ENCODE data around the gene EXOSC7. TPM values are rescaled to one million over a fixed set of nuclear protein-coding genes. Genes with fewer than 3 reads are reported as not detected.
"Not testable (repeated sequence)": the region's sequence is repeated elsewhere in the genome, so short reads cannot be mapped to it uniquely, and the experiment has no call there.

Gene EXOSC7
- total RNA-seq, 2 donors from 2014 or later: 38.9 to 52.5 TPM

DNA sequence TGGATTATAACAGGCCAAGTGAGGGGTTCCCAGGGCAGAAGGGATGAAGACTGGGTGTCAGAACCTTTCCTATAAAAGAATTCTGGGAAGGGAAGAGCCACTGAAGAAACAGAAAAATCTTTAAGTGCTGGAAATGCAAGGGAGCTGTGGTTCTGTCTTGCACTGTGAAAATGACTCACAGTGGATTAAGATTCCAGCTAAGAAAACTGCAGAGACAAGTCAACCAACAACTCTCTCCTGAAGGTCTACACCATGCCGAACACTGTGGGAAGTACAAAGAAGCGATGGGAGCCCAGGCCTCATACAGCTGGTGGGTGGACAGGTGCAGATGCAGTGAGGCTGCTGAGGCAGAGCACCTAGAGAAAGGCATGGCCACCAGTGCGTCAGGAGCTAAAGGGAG, 27.8 kb upstream of the EXOSC7 start:
- peaks cover 18% of the 10 kb centered on the region for H3K36me3 ChIP-seq
- no peaks in the 10 kb centered on the region for H3K27me3 ChIP-seq
- no peak overlapping the region for H3K4me3 ChIP-seq
- TF ChIP-seq, protein P1, sequence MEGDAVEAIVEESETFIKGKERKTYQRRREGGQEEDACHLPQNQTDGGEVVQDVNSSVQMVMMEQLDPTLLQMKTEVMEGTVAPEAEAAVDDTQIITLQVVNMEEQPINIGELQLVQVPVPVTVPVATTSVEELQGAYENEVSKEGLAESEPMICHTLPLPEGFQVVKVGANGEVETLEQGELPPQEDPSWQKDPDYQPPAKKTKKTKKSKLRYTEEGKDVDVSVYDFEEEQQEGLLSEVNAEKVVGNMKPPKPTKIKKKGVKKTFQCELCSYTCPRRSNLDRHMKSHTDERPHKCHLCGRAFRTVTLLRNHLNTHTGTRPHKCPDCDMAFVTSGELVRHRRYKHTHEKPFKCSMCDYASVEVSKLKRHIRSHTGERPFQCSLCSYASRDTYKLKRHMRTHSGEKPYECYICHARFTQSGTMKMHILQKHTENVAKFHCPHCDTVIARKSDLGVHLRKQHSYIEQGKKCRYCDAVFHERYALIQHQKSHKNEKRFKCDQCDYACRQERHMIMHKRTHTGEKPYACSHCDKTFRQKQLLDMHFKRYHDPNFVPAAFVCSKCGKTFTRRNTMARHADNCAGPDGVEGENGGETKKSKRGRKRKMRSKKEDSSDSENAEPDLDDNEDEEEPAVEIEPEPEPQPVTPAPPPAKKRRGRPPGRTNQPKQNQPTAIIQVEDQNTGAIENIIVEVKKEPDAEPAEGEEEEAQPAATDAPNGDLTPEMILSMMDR (IDR thresholded peaks at IDR 0.05): no peak
- H3K9me3 ChIP-seq: no peaks in the 10 kb centered on the region
- H3K27ac ChIP-seq: no peak overlapping the region
- H3K4me1 ChIP-seq: no peaks in the 10 kb centered on the region
- no peak for DNase-seq (ENCODE audit: low spot score)

DNA sequence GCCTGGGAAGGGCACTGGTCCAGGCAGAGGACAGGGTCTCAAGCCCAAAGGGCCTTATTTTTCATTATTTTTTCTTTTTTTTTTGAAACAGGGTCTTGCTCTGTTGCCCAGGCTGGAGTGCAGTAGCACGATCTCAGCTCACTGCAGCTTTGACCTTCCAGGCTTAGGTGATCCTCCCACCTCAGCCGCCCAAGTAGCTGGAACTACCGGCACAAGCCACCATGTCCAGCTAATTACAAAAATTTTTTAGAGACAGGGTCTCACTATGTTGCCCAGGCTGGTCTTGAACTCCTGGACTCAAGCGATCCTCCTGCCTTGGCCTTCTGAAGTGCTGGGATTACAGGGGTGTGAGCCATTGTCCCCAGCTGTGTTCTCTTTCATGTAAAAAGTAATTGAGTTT, 26.3 kb upstream of the EXOSC7 start:
- not testable (repeated sequence) for H3K4me3 ChIP-seq; DNase-seq (ENCODE audit: low spot score); H3K4me1 ChIP-seq

DNA sequence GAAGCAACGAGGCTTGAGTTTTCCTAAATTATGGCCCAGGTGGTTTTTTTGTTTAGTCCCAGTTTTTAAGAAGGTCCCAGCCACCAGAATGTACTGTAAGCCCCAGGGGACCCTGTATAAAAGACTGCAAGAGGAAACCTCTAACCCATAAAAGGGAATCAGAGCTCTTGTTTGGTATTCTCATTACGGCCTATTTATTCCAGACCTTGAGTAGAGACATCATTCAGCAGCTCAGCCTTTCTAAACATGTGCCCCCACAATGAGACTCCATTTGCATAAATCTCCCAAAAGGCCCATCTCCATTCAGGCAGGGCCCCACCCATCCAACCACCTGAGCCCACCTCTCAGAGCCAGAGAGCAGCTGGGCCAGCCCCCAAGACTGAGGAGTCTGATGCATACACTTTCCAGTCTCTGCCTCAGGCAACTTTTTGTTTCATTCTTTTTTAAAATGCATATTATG, 25.7 kb upstream of the EXOSC7 start:
- no peaks in the 10 kb centered on the region for H3K4me1 ChIP-seq
- no peaks in the 10 kb centered on the region for H3K9me3 ChIP-seq
- TF ChIP-seq, protein P1 (IDR thresholded peaks at IDR 0.05): no peak
- no peak overlapping the region for H3K4me3 ChIP-seq
- DNase-seq (ENCODE audit: low spot score): no peak
- H3K27me3 ChIP-seq: no peaks in the 10 kb centered on the region
- H3K36me3 ChIP-seq: peaks cover 5% of the 10 kb centered on the region
- H3K27ac ChIP-seq: no peak overlapping the region

More for the DNA sequence above, 26.3 kb upstream of the EXOSC7 start:
- H3K27ac ChIP-seq, H3K9me3 ChIP-seq, H3K36me3 ChIP-seq, H3K27me3 ChIP-seq: not testable (repeated sequence)

DNA sequence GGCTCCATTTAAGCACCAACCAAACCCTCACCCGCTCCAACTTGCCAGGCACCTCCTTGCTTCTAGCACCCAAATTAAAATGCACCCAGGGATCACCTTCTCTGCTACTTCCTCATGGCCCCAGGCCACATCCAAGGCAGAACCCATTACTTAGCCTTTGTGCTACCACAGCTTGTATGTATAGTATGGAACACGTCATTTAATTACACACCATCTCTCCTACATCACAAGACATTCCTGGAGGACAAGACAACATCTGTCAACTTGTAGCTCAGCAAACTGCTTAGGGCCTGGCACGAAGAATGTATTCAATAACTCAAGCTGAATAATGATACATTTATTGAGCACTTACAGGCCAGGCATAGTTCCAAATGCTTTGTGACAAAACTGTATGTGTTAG, 23.4 kb upstream of the EXOSC7 start:
- H3K27me3 ChIP-seq: no peaks in the 10 kb centered on the region
- H3K9me3 ChIP-seq: no peaks in the 10 kb centered on the region
- TF ChIP-seq, protein P1 (IDR thresholded peaks at IDR 0.05): no peak
- DNase-seq (ENCODE audit: low spot score): no peak
- H3K4me1 ChIP-seq: no peaks in the 10 kb centered on the region
- H3K36me3 ChIP-seq: peaks cover 5% of the 10 kb centered on the region
- H3K4me3 ChIP-seq: no peak overlapping the region
- H3K27ac ChIP-seq: no peak overlapping the region

DNA sequence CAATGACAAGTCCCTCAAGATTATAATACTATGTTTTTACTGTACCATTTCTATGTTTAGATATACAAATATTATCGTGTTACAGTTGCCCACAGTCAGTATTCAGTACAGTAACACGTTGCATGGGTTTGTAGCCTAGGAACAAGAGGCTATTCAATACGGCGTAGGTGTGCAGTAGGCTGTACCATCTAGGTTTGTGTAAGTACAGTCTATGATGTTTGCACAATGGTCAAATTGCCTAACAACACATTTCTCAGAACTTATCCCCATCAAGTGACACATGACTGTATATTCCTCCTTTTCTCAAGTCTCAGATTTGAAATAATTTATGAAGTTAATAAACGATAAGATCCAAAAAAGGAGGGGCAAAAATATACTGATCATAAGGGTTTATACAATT, 21.7 kb upstream of the EXOSC7 start:
- Histone ChIP-seq H3K27ac (no peak overlapping the region), H3K4me3 (no peak overlapping the region), H3K9me3 (no peaks in the 10 kb centered on the region), H3K27me3 (no peaks in the 10 kb centered on the region), H3K36me3 (peaks cover 19% of the 10 kb centered on the region), H3K4me1 (no peaks in the 10 kb centered on the region)
- no peak for DNase-seq (ENCODE audit: low spot score)
- TF ChIP-seq, protein P1 (IDR thresholded peaks at IDR 0.05): no peak

DNA sequence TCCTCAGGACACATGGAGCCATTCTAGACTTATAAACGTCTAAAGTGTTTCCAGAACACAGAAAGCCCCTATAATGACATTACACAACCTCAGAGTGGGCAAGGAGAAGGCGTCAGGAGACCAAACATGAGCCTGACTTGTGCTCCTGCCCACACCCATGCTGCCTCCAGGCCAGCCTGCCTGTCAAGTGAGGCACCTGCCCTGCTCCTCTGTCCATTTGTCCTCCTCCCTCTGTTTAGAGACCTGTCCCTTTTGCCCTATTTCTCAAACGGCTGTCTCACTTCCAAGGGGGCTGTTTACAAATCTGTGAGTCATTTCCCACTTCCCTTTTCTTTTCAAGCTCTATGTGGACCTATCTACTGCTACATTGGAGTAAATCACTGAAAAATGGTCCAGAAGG, 21.1 kb upstream of the EXOSC7 start:
- Histone ChIP-seq H3K4me3 (no peak overlapping the region), H3K36me3 (peaks cover 19% of the 10 kb centered on the region), H3K27me3 (no peaks in the 10 kb centered on the region), H3K27ac (no peak overlapping the region), H3K4me1 (no peaks in the 10 kb centered on the region), H3K9me3 (no peaks in the 10 kb centered on the region)
- TF ChIP-seq, protein P1 (IDR thresholded peaks at IDR 0.05): no peak
- no peak for DNase-seq (ENCODE audit: low spot score)
